ENCODE measurements around the gene NVL. TPM values are rescaled to one million over a fixed set of nuclear protein-coding genes. Genes with fewer than 3 reads are reported as not detected.

Gene NVL
- total and polyA plus RNA-seq, 2 of the 4 experiments (the other 2 are of a cell fraction): 16.5 to 18.4 TPM

- Histone ChIP-seq H2BK120ac (ENCODE audit: low read depth, low read length) (no peak overlapping the region), H3K4me3 (ENCODE audit: insufficient read depth, low read depth, low read length) (no peak overlapping the region), H4K8ac (ENCODE audit: low read depth in 2 of 2, low read length in 2 of 2) (no peak overlapping the region), H3K4ac (ENCODE audit: low read depth, low read length) (no peak overlapping the region), H2AK9ac (replicated peaks; ENCODE audit: low read depth, low read length, poor library complexity) (no peak overlapping the region), H4K91ac (ENCODE audit: insufficient read depth, low read depth, low read length) (no peak overlapping the region), H3K27me3 (ENCODE audit: control insufficient read depth, insufficient read depth, low read length) (no peaks in the 10 kb centered on the region), H2AK5ac (ENCODE audit: low read depth, low read length) (no peak overlapping the region), H2BK5ac (ENCODE audit: low read depth, low read length, poor library complexity, severe bottlenecking) (no peak overlapping the region), H3K9ac (ENCODE audit: low read depth, low read length) (no peak overlapping the region), H3K27ac (ENCODE audit: insufficient read depth, low read length) (no peak overlapping the region), H3K4me1 (ENCODE audit: control insufficient read depth, insufficient read depth, low read length) (peaks cover 11% of the 10 kb centered on the region), H2AFZ (replicated peaks; ENCODE audit: low read length, poor library complexity) (no peak overlapping the region), H3K4me2 (ENCODE audit: low read depth, low read length) (no peak overlapping the region), H3K18ac (ENCODE audit: low read depth, low read length) (no peak overlapping the region), H2BK20ac (ENCODE audit: low read depth, low read length) (no peak overlapping the region), H3K9me1 (ENCODE audit: insufficient read depth, low read length) (peaks cover 6% of the 10 kb centered on the region; the same call in 1 of the 2 replicates), H4K20me1 (ENCODE audit: insufficient read depth, low read length) (no peaks in the 10 kb centered on the region), H4K5ac (ENCODE audit: low read depth, low read length) (no peak overlapping the region), H3K79me1 (ENCODE audit: low read depth in 1 of 2, low read length in 2 of 2) (peaks cover under 1 to 13% of the 10 kb centered on the region in 2 experiments; a peak in 3 of 4 replicates), H3K36me3 (ENCODE audit: control insufficient read depth, insufficient read depth, low read length) (0 out of 2 replicates have a peak, but pooled peaks cover 3% of the 10 kb centered on the region), H3K14ac (replicated peaks; ENCODE audit: low read depth, low read length) (no peak overlapping the region), H3K23ac (ENCODE audit: low read depth, low read length) (no peak overlapping the region), H3K56ac (ENCODE audit: extremely low read depth, insufficient read depth, low read length) (no peak overlapping the region), H2BK15ac (ENCODE audit: low read depth, low read length) (no peak overlapping the region), H3K9me3 (ENCODE audit: control insufficient read depth, insufficient read depth, low read length) (no peaks in the 10 kb centered on the region)
- in situ Hi-C loops (cut with MboI; ENCODE audit: low sequenced_read_pairs): no loop called here
- dilution Hi-C loops (cut with HindIII; ENCODE audit: low sequenced_read_pairs, unreplicated experiment): no loop called here
- CTCF ChIA-PET: no interaction called here
- no TSS peak for BruUV-seq (replicated peaks)
- ATAC-seq (ENCODE audit: low read depth): no peak
- DNase-seq: no peak
- no CpG with 5 or more reads among the region's 2 CpGs for WGBS, 2 experiments (ENCODE audit: extremely low coverage in 2 of 2, insufficient read length in 1 of 2)
- TF ChIP-seq USF2 (IDR thresholded peaks at IDR 0.05; ENCODE audit: low read depth, low read length) (no peak), ELK1 (IDR thresholded peaks at IDR 0.05; ENCODE audit: borderline replicate concordance, low read depth, low read length) (no peak)
- intact Hi-C loops (cut with micrococcal nuclease): no loop called here
- POLR2A ChIA-PET (ENCODE audit: unreplicated experiment): no interaction called here
Observed at GRCh38 chr1:224199679-224200078, 130.3 kb downstream of the NVL start.

Measured in IMR-90 (cell line).